ENCODE data around the gene SLC25A22.

The SLC25A22 gene

DNA sequence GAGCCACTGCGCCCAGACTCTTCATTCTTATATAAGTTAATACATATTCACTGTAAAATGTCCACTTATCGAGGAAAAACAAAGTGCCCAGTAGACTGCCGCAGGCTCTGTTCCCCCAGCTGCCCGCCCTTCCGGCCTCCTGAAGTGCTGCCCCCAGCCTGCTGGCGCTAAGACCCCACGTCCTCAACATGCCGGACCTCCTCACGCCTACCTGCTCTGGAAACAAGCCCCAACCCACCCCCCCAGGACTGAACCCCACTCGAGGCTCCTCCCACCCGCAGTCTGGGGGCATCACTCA is 21.9 kb downstream of the SLC25A22 start:
- Mint-ChIP-seq H3K27me3 (no peaks in the 10 kb centered on the region), H3K9me3 (no peaks in the 10 kb centered on the region), H3K36me3 (peaks cover 12 to 26% of the 10 kb centered on the region in 2 donors), H3K4me3 (peak overlapping the region; percentile 98 to 99), H3K27ac (peak overlapping the region; percentile 94), H3K4me1 (peaks cover 15 to 47% of the 10 kb centered on the region in 2 donors)
- ATAC-seq (replicated peaks) = no peak
- no peak for DNase-seq

- Mint-ChIP-seq H3K9me3 (no peaks in the 10 kb centered on the region), H3K4me3 (peak overlapping the region; percentile 29 to 54)
These were observed 23.0 kb downstream of the SLC25A22 start for GRCh38 chr11:774873-775592.

GRCh38 chr11:773830-774229 is 24.3 kb downstream of the SLC25A22 start:
- Mint-ChIP-seq H3K27ac (no peak overlapping the region), H3K4me3 (no peak overlapping the region), H3K4me1 (peaks cover 10 to 44% of the 10 kb centered on the region in 2 donors), H3K27me3 (no peaks in the 10 kb centered on the region), H3K36me3 (peaks cover 20 to 25% of the 10 kb centered on the region in 2 donors), H3K9me3 (no peaks in the 10 kb centered on the region)
- ATAC-seq (replicated peaks) (no peak), DNase-seq (no peak)

More at GRCh38 chr11:774873-775592, 23.0 kb downstream of the SLC25A22 start:
- Mint-ChIP-seq H3K27ac (peak overlapping the region; percentile 69), H3K27me3 (no peaks in the 10 kb centered on the region), H3K36me3 (peaks cover 20 to 21% of the 10 kb centered on the region in 2 donors), H3K4me1 (peaks cover 15 to 47% of the 10 kb centered on the region in 2 donors)
- ATAC-seq (replicated peaks) (no peak), DNase-seq (no peak)

- no peaks in the 10 kb centered on the region for H3K27me3 Mint-ChIP-seq
- no peak for DNase-seq
These were observed 24.7 kb downstream of the SLC25A22 start for GRCh38 chr11:773425-773824.

DNA sequence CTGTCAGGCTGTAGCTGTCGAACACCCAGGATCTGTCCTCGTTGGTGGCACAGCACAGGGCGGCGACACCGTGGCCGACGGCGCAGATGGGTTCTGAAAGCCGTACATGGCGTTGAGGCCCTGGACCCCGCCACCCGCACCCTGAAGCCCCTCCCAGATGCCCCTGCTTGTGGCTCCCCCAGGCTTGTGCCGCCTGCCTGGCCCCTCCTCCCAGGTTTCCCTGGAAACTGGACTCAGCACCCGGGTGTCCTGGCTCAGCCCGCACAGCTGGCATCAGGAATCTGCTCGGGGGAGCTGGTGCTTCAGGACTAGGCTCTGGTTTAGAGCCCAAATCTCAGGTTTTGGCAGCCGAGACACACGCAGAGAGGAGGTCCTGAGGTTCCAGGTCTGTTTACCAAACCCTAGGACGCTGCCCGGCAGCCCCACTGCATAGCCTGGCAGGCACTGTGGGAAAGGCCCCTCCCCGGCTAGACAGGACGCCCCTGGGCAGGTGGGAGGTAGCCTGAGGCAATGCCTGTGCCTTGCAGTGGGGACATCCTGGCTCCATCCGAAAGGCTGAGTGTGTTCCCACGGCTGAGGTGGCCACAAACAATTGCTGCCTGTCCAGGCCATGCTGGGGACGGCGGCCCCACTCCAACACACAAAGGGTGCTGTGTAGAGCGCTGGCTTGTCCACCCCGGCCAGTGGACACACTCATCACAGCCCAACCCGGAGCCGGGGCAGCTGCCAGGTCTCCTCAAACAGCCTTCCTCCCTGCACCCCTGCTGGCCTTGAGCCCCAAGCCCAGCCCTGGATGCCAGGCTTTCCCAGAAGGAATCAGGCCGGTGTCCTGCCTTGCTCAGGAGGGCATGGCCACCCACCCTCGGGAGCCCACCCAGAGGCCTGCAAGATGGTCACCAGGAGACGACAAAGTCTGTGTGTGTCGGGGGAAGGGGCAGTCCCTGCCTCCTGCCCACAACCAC is 25.4 kb downstream of the SLC25A22 start:
- peaks cover 9 to 37% of the 10 kb centered on the region in 2 donors for H3K4me1 Mint-ChIP-seq
- ATAC-seq (replicated peaks) (no peak), DNase-seq (no peak)
- H3K27me3 Mint-ChIP-seq = no peaks in the 10 kb centered on the region
- no peak overlapping the region for H3K27ac Mint-ChIP-seq
- H3K9me3 Mint-ChIP-seq = no peaks in the 10 kb centered on the region
- peaks cover 18 to 27% of the 10 kb centered on the region in 2 donors for H3K36me3 Mint-ChIP-seq
- no peak overlapping the region for H3K4me3 Mint-ChIP-seq

More at GRCh38 chr11:773425-773824, 24.7 kb downstream of the SLC25A22 start:
- Mint-ChIP-seq H3K4me1 (peaks cover 9 to 40% of the 10 kb centered on the region in 2 donors), H3K4me3 (no peak overlapping the region), H3K27ac (peak overlapping the region; percentile 47), H3K36me3 (peaks cover 18 to 24% of the 10 kb centered on the region in 2 donors), H3K9me3 (no peaks in the 10 kb centered on the region)
- ATAC-seq (replicated peaks) = no peak

DNA sequence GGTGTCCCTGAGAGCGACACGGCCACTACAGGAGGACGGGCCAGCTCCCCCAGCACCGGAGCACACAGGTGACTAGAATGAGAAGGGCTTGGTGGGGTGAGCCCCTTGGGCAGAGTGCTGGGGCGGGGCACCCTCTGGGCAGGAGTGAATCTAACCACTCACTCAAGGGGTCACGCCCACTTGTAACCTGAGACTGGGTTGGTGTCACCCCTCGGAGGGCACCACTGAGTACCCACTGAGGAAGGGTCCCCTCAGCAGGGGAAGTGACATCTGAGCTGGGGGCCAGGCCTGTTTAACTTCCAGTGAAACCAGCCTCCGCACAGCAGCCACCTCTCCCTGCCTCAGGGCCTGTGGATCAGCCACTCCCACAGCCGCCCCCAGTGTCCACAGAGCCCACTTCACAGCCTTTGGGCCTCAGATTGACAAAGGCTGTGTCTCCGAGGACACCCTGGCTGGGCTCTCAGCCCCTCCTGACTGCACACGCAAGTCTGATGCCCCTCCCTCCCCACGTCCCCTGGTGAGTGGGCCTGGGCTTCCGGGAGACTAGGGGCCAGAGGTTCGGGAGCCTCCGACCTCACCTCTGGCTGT is 26.4 kb downstream of the SLC25A22 start:
- Mint-ChIP-seq H3K27ac (no peak overlapping the region), H3K27me3 (no peaks in the 10 kb centered on the region), H3K4me1 (peaks cover 9 to 36% of the 10 kb centered on the region in 2 donors), H3K9me3 (no peaks in the 10 kb centered on the region), H3K36me3 (peaks cover 25 to 29% of the 10 kb centered on the region in 2 donors), H3K4me3 (no peak overlapping the region)
- ATAC-seq (replicated peaks) (no peak), DNase-seq (no peak)

GRCh38 chr11:770642-771616 is 27.2 kb downstream of the SLC25A22 start:
- Mint-ChIP-seq H3K4me1 (peaks cover 5 to 29% of the 10 kb centered on the region in 2 donors), H3K27me3 (no peaks in the 10 kb centered on the region), H3K9me3 (no peaks in the 10 kb centered on the region), H3K4me3 (no peak overlapping the region), H3K27ac (no peak overlapping the region), H3K36me3 (peaks cover 26 to 29% of the 10 kb centered on the region in 2 donors)
- DNase-seq (no peak), ATAC-seq (replicated peaks) (no peak)

DNA sequence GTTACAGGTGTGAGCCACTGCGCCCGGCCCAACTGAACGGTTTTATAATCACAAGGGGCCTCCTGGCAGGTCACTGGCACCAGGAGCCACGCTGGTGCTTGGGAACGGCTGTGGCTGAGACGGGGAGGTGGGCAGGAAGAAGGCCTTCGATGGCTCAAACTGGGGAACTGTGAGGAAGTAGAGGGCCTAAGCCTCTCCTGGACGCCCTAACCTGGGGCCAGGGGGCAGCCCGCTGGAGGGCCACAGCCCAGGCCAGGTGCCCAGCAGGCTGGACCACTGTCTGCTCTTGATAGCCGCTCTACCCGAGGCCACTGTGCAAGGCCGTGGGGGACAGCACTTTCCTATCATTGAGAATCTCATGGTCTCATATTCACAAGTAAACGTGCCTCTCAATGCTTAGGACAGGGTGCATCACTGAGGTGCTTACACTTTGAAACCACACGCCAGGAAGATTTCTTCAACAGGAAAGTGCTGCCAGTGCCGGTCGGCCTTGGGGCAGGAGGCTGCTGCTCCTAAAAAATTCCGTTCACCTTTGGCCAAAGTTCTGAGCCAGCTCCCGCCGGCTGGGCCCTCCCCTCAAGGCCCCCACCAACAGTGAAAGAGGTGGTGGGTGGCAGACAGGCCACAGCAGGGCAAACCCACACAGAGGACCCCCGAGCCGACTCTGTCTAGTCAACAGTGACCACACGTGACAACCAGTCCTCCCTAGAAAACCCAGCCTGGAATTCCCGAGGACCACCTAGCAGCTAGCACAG is 28.0 kb downstream of the SLC25A22 start:
- no peak overlapping the region for H3K4me3 Mint-ChIP-seq
- H3K27me3 Mint-ChIP-seq = no peaks in the 10 kb centered on the region
- peaks cover 1 to 27% of the 10 kb centered on the region in 2 donors for H3K4me1 Mint-ChIP-seq
- peaks cover 30 to 34% of the 10 kb centered on the region in 2 donors for H3K36me3 Mint-ChIP-seq
- no peak overlapping the region for H3K27ac Mint-ChIP-seq
- H3K9me3 Mint-ChIP-seq = no peaks in the 10 kb centered on the region
- ATAC-seq (replicated peaks) = no peak
- DNase-seq = no peak

DNA sequence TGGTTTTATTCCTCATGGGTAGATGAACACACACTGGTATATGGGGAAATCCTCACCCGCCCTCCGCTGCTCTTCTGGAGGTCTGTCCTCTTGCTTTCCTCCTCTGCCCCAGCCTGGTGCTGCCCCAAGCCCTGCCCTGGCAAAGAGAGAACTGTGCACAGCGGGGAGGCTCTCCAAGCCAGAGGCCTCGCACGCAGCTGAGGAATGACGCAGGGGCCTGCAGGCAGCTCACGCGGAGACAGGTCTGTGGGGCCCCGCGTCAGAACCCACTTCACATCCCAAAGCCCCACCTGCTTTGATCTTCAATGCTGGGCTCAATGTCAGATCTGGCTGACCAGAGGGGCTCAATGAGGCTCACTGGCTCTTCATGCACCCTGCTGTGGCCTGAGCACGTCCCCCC is 30.8 kb downstream of the SLC25A22 start:
- H3K27ac Mint-ChIP-seq = no peak overlapping the region
- H3K27me3 Mint-ChIP-seq = no peaks in the 10 kb centered on the region

GRCh38 chr11:766936-767210 is 31.2 kb downstream of the SLC25A22 start:
- Mint-ChIP-seq H3K9me3 (no peaks in the 10 kb centered on the region), H3K27ac (no peak overlapping the region), H3K27me3 (no peaks in the 10 kb centered on the region), H3K4me3 (no peak overlapping the region), H3K4me1 (peaks cover 1 to 13% of the 10 kb centered on the region in 2 donors), H3K36me3 (peaks cover 35 to 53% of the 10 kb centered on the region in 2 donors)
- no peak for ATAC-seq (replicated peaks)
- no peak for DNase-seq

More for the DNA sequence above, 30.8 kb downstream of the SLC25A22 start:
- Mint-ChIP-seq H3K9me3 (no peaks in the 10 kb centered on the region), H3K36me3 (peaks cover 32 to 51% of the 10 kb centered on the region in 2 donors), H3K4me3 (no peak overlapping the region), H3K4me1 (peaks cover under 1 to 13% of the 10 kb centered on the region in 2 donors)
- no peak for ATAC-seq (replicated peaks)
- DNase-seq = no peak

DNA sequence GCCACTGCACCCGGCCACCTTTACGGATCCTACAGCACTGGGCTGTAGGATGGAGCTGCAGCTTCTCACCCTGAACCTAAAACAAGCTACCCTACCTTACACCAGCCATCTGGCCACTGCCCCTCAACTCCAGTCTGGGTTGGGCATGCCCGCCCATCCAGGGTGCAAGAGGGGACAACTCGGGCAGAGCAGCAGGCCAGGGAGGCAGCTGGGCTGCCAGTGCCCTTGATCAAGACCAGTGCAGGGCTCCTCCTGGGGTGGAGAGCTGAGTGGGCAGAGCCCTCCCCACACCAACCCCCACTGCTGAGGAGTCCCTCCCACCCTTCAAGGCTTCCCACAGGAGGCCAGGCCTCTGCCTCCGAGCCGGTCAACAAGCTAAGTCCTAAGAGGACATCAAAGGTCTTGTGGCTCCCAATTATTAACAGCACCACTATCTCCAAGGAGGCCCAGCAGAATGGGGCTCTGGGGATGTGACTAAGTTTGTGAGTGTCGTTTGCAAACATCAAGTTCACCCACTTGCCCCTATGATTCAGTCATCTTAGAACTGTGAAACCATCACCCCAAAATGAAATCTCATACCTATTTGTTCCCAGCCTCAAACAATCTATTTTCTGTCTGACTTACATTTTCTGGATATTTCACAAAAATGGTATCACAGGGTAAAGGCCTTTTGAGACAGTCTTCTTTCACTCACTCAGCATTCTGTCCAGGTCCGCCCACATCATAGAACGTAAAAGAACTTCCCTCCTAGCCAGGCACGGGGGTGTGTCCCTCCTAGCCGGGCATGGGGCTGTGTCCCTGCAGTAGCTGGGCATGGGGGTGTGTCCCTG is 31.8 kb downstream of the SLC25A22 start:
- no peaks in the 10 kb centered on the region for H3K9me3 Mint-ChIP-seq
- no peak for DNase-seq
- no peak for ATAC-seq (replicated peaks)
- H3K36me3 Mint-ChIP-seq = peaks cover 40 to 56% of the 10 kb centered on the region in 2 donors
- H3K4me1 Mint-ChIP-seq = peaks cover 1 to 13% of the 10 kb centered on the region in 2 donors
- H3K27ac Mint-ChIP-seq = no peak overlapping the region
- no peaks in the 10 kb centered on the region for H3K27me3 Mint-ChIP-seq
- H3K4me3 Mint-ChIP-seq = peak overlapping the region in 1 of 2 donors; percentile 27

GRCh38 chr11:765802-766091 is 32.3 kb downstream of the SLC25A22 start:
- peak overlapping the region in 1 of 2 donors; percentile 27 for H3K4me3 Mint-ChIP-seq
- H3K4me1 Mint-ChIP-seq = peaks cover 1 to 13% of the 10 kb centered on the region in 2 donors
- peak overlapping the region; percentile 14 for H3K27ac Mint-ChIP-seq
- H3K27me3 Mint-ChIP-seq = no peaks in the 10 kb centered on the region
- H3K36me3 Mint-ChIP-seq = peaks cover 38 to 56% of the 10 kb centered on the region in 2 donors
- ATAC-seq (replicated peaks) (no peak), DNase-seq (no peak)
- no peaks in the 10 kb centered on the region for H3K9me3 Mint-ChIP-seq

All from stimulated activated naive B cell treated with anti-CD40 and anti-IgM and Interleukin-4, amounts not matched to agents 10 μg/mL and 1 μg/mL and 100 μg/mL, for 72 hours (primary cell).